ENCODE data around the gene TRIM28.

TRIM28 gene

DNA sequence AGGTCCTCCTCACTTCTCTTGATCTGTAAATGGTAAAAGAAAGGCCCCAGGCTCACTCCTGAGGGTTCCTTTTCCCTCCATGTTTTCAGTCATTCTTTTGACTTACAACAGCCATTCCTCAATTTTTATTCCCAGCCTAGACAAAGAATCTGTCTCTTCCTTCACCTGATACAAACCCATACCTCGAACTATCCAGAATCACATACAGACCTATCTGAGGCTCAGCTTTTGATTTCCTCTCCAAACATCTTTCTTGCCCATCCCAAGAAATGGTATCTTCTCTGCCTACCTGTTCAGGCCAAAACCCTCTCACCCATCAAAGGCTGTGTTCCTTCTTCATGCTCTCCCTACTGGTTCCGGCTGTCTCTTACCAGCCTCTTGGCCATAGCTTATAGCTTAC lies 8.8 kb downstream of the TRIM28 start:
- no peak overlapping the region for H3K4me3 ChIP-seq (ENCODE audit: low read depth, low read length)
- POLR2A ChIA-PET = interaction anchor here (0.6 to 3.5 kb wide), 3 partner anchors 8 to 33 kb away, joined by 3 to 81 read pairs (median 27); partner anchors contain the start of genes TRIM28 and ZBTB45
- no peak for DNase-seq (ENCODE audit: low read depth, low spot score)
- CTCF ChIA-PET = interaction anchor here (0.9 to 3.7 kb wide), 3 partner anchors 8 to 33 kb away, joined by 3 to 37 read pairs (median 22); partner anchors contain the start of genes TRIM28 and ZBTB45
- TF ChIP-seq, protein P1, sequence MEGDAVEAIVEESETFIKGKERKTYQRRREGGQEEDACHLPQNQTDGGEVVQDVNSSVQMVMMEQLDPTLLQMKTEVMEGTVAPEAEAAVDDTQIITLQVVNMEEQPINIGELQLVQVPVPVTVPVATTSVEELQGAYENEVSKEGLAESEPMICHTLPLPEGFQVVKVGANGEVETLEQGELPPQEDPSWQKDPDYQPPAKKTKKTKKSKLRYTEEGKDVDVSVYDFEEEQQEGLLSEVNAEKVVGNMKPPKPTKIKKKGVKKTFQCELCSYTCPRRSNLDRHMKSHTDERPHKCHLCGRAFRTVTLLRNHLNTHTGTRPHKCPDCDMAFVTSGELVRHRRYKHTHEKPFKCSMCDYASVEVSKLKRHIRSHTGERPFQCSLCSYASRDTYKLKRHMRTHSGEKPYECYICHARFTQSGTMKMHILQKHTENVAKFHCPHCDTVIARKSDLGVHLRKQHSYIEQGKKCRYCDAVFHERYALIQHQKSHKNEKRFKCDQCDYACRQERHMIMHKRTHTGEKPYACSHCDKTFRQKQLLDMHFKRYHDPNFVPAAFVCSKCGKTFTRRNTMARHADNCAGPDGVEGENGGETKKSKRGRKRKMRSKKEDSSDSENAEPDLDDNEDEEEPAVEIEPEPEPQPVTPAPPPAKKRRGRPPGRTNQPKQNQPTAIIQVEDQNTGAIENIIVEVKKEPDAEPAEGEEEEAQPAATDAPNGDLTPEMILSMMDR (IDR thresholded peaks at IDR 0.05; ENCODE audit: insufficient read depth, low read length, missing control alignments) = no peak

DNA sequence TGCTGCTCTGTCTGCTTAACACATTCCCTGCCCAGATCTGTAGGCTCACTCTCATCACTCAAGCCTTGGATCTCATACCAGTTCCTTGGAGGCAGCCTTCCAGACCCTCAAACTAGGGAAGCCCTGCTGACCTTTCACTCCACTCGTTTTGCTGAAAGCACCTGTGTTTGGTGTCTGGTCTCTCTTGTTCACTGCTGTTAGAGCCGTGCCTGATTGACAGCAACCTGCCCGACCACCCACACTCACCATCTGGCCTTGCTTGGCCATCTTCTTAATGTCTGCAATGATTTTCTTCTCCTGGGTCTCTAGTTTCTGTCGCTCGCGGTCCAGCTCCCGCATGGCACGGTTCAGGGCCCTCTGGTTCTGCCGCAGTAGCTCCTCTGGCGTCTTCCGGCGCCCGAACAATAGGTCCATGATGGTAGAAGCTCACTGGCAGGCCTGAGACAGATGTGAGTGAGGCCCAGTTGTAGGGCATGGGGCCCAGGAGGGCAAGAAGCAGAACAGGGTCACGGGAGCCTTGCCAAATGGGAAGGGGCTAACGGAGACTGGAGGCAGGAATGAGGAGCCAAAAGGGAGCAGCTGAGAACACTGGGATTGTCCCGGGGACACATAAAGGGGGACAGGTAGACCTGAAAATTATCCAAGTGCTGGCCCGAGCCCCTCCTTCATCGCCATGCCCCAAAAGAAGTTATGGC lies 10.1 kb downstream of the TRIM28 start:
- TF ChIP-seq, protein P1 (IDR thresholded peaks at IDR 0.05; ENCODE audit: insufficient read depth, low read length, missing control alignments) = no peak
- ChIA-PET POLR2A (interaction anchor here (1.4 to 3.5 kb wide), 3 partner anchors 9 to 86 kb away, joined by 3 to 81 read pairs (median 27); partner anchors contain the start of genes TRIM28 and ZBTB45), CTCF (interaction anchor here (0.8 to 3.7 kb wide), 4 partner anchors 10 to 1200 kb away, joined by 3 to 37 read pairs (median 12); partner anchors contain the start of genes TRIM28 and ZBTB45)
- H3K4me3 ChIP-seq (ENCODE audit: low read depth, low read length) = peak overlapping the region; percentile 81
- no peak for DNase-seq (ENCODE audit: low read depth, low spot score)

DNA sequence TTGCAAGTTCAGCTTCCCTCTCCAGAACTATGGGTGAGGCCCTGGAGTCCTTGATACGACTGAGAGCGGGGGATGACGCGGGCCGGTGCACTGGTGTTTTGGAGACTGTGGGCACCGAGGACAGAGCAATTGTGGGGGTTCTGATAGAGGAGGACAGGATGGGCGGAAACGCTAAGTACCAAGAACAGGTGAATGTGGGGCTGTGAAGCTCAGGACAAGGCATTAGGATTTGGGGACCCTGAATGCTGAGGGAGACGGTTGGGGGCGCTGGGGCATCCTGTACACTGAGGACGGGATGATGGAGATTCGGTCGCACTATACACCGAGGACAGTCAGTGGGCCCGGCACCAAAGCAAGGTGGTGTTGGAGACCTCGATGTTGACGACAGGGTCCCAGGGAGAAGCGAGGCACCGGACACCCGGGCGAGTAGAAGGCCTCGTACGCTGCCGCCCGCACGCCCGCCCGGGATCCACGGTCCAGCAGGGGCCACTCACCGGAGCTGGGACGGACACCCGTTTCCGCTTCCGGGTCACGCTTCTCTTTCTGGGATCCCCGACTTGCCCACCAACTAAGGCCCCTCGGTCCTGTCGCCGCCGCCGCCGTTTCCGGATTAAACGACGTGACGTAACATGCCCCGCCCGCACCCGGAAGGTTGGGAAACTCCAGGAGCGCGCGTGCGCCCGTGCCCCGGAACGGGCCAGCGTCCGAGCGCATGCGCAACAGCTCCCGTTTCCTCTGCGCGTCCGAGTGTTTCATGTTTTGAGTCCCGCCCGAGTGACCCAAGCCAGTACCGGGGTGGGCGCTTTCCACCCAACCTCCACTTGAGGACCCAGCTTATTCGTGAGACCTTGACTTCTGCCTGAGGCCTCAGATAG lies 10.9 kb downstream of the TRIM28 start, which contains the start of gene CHMP2A:
Gene CHMP2A (minus strand): TSS at position 612 of the 875 bp plus-strand sequence. CDS start 893 bp downstream, outside the sequence.
- ChIA-PET POLR2A (interaction anchor here (0.6 to 3.5 kb wide), 4 partner anchors 10 to 86 kb away, joined by 3 to 81 read pairs (median 16); partner anchors contain the start of genes TRIM28 and ZBTB45), CTCF (interaction anchor here (3.1 to 3.7 kb wide), 2 partner anchors 10 to 35 kb away, joined by 22 to 37 read pairs; partner anchors contain the start of genes TRIM28 and ZBTB45)
- peak within 1 kb of the TSS; percentile 81 for H3K4me3 ChIP-seq (ENCODE audit: low read depth, low read length)
- DNase-seq (ENCODE audit: low read depth, low spot score) = no peak
- TF ChIP-seq, protein P1 (IDR thresholded peaks at IDR 0.05; ENCODE audit: insufficient read depth, low read length, missing control alignments) = no peak

DNA sequence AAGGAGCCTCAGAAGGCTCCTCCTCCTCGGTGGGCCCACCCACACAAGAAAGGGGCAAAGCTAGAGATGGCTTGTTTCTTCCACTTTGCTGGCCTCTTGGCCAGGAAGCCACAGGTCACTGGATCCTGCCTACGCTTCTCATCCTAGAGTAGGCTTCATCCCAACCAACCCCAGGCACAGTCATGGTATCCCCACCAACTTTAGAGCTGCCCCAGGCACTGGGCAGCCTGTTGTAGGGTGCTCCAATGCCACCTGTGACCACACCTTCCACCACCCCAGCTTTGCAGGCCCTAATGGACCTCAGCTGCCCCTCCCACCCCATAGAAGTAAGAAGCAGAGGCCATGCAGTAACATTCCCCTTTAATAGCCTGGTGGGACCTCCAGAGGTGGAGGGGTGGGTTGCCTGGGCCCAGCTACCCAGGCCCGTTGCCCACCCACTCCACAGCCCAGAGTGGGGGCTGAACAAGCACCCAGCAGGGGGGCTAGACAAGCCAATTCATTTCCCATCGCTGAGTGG lies 11.6 kb downstream of the TRIM28 start:
- POLR2A ChIA-PET = interaction anchor here (3.4 to 3.5 kb wide), 2 partner anchors 10 to 36 kb away, joined by 27 to 81 read pairs; partner anchors contain the start of genes TRIM28 and ZBTB45

DNA sequence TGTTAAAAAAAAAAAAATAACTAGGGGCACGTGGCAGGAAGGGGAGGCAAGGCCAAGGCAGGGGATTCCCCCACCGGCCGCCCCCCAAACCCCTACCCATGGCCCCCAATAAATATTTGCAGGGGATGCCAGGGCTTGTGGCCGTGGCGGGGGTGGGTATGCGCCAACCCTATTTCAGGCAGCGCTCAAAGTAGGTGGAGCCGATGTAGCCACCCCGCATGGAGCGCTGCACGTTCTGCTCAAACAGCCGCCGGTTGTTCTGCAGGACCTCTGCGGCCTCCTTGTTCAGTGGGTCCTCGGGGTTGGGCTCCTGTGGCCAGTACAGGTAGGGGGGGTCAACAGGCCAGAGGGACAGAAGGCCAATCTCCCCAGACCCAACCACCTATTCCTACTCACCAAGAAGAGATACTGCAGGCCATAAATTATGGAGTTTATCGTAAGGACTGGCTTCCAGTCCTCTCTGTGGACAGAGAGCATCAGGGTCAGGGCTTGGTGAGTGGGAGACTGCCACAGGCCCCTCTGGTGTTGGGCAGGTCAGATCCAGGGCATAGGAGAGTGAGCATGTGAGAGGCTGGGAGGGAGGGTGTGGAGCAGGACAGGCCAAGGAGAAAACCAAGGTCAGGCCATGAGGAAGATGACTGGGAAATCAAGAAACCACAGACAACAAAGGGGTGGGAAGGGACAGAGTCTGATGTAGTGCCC lies 12.2 kb downstream of the TRIM28 start:
- POLR2A ChIA-PET = interaction anchor here (3.4 to 3.5 kb wide), 2 partner anchors 11 to 36 kb away, joined by 27 to 81 read pairs; partner anchors contain the start of genes TRIM28 and ZBTB45
- no peak for DNase-seq (ENCODE audit: low read depth, low spot score)
- peak overlapping the region; percentile 97 for H3K4me3 ChIP-seq (ENCODE audit: low read depth, low read length)
- TF ChIP-seq, protein P1 (IDR thresholded peaks at IDR 0.05; ENCODE audit: insufficient read depth, low read length, missing control alignments) = no peak
- CTCF ChIA-PET = interaction anchor here (3.1 to 3.7 kb wide), 2 partner anchors 12 to 36 kb away, joined by 22 to 37 read pairs; partner anchors contain the start of genes TRIM28 and ZBTB45

More for the DNA sequence above, 11.6 kb downstream of the TRIM28 start:
- TF ChIP-seq, protein P1 (IDR thresholded peaks at IDR 0.05; ENCODE audit: insufficient read depth, low read length, missing control alignments) = no peak
- DNase-seq (ENCODE audit: low read depth, low spot score) = no peak
- H3K4me3 ChIP-seq (ENCODE audit: low read depth, low read length) = peak overlapping the region; percentile 81
- CTCF ChIA-PET = interaction anchor here (3.1 to 3.7 kb wide), 2 partner anchors 11 to 35 kb away, joined by 22 to 37 read pairs; partner anchors contain the start of genes TRIM28 and ZBTB45

Data from AG04449 (cell line).